Thoracic aorta (tissue), 2 donors: ENCODE data around the gene SLC35F3. TPM values are rescaled to one million over a fixed set of nuclear protein-coding genes. Genes with fewer than 3 reads are reported as not detected.

Experiments used
- ATAC-seq: fragments of 150-250 bp; one replicate; pipeline ENCODE4 v1.8.0; 2017; ENCODE audit warnings: low read depth; ENCODE audit not compliant: insufficient number of reproducible peaks, low FRiP score
- DNase-seq: peaks from one replicate; pipeline ENCODE4 v3.0.0-alpha.2; 2020; ENCODE audit warnings: low spot score
- H3K27ac ChIP-seq, 2 donors: fragments of 200-600 bp; sonication (generic); 1 replicate in 1 of 2; 2 replicates in 1 of 2; pipeline ENCODE4 v1.5.1; 2016; ENCODE audit warnings: mild to moderate bottlenecking in 2 of 2, moderate library complexity in 2 of 2
- H3K27me3 ChIP-seq: fragments of 200-600 bp; sonication (generic); replicated peaks from 2 replicates; pipeline ENCODE4 v1.6.0; 2016; ENCODE audit warnings: mild to moderate bottlenecking; ENCODE audit not compliant: insufficient read depth
- H3K36me3 ChIP-seq: fragments of 200-600 bp; sonication (generic); one replicate; pipeline ENCODE4 v1.5.1; 2016
- H3K4me1 ChIP-seq, 2 donors: fragments of 200-600 bp; sonication (generic); 1 replicate in 1 of 2; 2 replicates in 1 of 2; pipeline versions ENCODE4 v1.5.1 to v1.6.0; 2016; ENCODE audit warnings: low read depth in 2 of 2, mild to moderate bottlenecking in 1 of 2; ENCODE audit not compliant: control insufficient read depth in 1 of 2
- H3K4me3 ChIP-seq: fragments of 200-600 bp; sonication (generic); 2 replicates; pipeline ENCODE4 v1.5.1; 2016; ENCODE audit warnings: mild to moderate bottlenecking
- H3K9me3 ChIP-seq: fragments of 200-600 bp; sonication (generic); 2 replicates; pipeline ENCODE4 v1.5.1; 2016
- CTCF ChIP-seq: fragments of 200-600 bp; sonication (generic); IDR thresholded peaks from one replicate; pipeline ENCODE4 v1.5.1; 2019; ENCODE audit warnings: antibody characterized with exemption
- total RNA-seq, 2 donors: library from RNA; depleted of rRNA; stranded (reverse); fragments of >200 nt; gene quantifications; one replicate each; pipeline versions ENCODE4 v1.1.0 to v1.2.3, GENCODE V29; 2016

Gene SLC35F3
- total RNA-seq, 2 donors from 2014 or later, result not detected

DNA sequence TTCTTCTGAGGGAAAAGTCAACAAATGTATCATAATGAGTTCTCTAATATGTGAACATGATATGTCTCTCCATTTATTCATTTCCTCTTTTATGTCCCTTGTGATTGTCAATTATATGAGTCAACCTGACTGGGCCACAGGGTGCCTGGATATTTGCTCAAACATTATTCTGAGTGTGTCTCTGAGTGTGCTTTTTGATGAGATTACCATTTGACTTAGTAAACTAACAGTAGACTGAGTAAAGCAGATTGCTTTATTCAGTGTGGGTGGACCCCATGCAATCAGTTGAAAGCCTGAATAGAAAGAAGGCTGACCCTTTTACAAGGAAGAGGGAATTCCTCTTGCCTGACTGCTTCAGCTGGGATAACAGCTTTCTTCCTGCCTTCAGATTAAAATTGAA is 142.6 kb downstream of the SLC35F3 start:
- ATAC-seq (no peak), DNase-seq (no peak)
- H3K4me3 ChIP-seq, result no peak overlapping the region
- no peaks in the 10 kb centered on the region for H3K36me3 ChIP-seq
- H3K9me3 ChIP-seq, result no peaks in the 10 kb centered on the region
- H3K4me1 ChIP-seq, result no peaks in the 10 kb centered on the region
- no peak for TF ChIP-seq CTCF
- H3K27me3 ChIP-seq, result no peaks in the 10 kb centered on the region
- no peak overlapping the region for H3K27ac ChIP-seq

DNA sequence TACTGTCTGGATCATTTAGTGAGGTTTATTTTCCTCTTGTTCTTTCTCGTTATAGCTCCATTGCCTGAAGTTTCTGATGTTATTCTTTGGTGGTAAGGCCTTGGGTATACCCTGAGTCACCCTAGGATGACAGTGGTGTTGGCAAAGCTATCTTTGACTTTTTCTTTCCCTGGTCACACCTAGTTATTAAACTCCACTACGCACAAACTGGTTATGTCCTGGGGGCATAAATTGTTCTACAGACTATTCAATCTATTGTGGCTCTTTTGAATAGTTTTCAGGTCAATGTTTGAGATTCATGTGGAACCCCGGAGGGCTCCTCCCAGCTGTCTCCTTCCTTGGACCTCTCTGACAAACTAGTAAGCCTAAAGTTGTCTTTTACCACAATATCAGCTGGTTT is 157.7 kb downstream of the SLC35F3 start:
- no peaks in the 10 kb centered on the region for H3K9me3 ChIP-seq
- H3K4me3 ChIP-seq, result no peak overlapping the region
- no peak for ATAC-seq

GRCh38 chr1:234065794-234066447 is 161.4 kb downstream of the SLC35F3 start:
- no peak for ATAC-seq
- no peaks in the 10 kb centered on the region for H3K4me1 ChIP-seq
- H3K27me3 ChIP-seq, result no peaks in the 10 kb centered on the region
- H3K9me3 ChIP-seq, result no peaks in the 10 kb centered on the region
- no peak overlapping the region for H3K4me3 ChIP-seq
- TF ChIP-seq CTCF, result peak; percentile 41
- H3K27ac ChIP-seq, result no peak overlapping the region
- no peak for DNase-seq
- no peaks in the 10 kb centered on the region for H3K36me3 ChIP-seq

More for the DNA sequence above, 157.7 kb downstream of the SLC35F3 start:
- H3K4me1 ChIP-seq, result no peaks in the 10 kb centered on the region
- H3K27ac ChIP-seq, result no peak overlapping the region
- no peak for TF ChIP-seq CTCF
- H3K36me3 ChIP-seq, result no peaks in the 10 kb centered on the region
- no peaks in the 10 kb centered on the region for H3K27me3 ChIP-seq
- no peak for DNase-seq

GRCh38 chr1:234067581-234068337 is 163.3 kb downstream of the SLC35F3 start:
- H3K36me3 ChIP-seq, result no peaks in the 10 kb centered on the region
- no peak overlapping the region for H3K27ac ChIP-seq
- H3K4me1 ChIP-seq, result no peaks in the 10 kb centered on the region
- no peak for DNase-seq
- H3K9me3 ChIP-seq, result no peaks in the 10 kb centered on the region
- no peaks in the 10 kb centered on the region for H3K27me3 ChIP-seq
- ATAC-seq, result no peak
- H3K4me3 ChIP-seq, result no peak overlapping the region
- TF ChIP-seq CTCF, result no peak

- no peak for ATAC-seq
- Histone ChIP-seq H3K36me3 (no peaks in the 10 kb centered on the region), H3K4me1 (no peaks in the 10 kb centered on the region), H3K4me3 (no peak overlapping the region), H3K9me3 (no peaks in the 10 kb centered on the region), H3K27ac (no peak overlapping the region), H3K27me3 (no peaks in the 10 kb centered on the region)
- no peak for TF ChIP-seq CTCF
- no peak for DNase-seq
Observed at GRCh38 chr1:234069760-234070159, 165.3 kb downstream of the SLC35F3 start.
